ENCODE data around the gene ME1.

The ME1 gene

DNA sequence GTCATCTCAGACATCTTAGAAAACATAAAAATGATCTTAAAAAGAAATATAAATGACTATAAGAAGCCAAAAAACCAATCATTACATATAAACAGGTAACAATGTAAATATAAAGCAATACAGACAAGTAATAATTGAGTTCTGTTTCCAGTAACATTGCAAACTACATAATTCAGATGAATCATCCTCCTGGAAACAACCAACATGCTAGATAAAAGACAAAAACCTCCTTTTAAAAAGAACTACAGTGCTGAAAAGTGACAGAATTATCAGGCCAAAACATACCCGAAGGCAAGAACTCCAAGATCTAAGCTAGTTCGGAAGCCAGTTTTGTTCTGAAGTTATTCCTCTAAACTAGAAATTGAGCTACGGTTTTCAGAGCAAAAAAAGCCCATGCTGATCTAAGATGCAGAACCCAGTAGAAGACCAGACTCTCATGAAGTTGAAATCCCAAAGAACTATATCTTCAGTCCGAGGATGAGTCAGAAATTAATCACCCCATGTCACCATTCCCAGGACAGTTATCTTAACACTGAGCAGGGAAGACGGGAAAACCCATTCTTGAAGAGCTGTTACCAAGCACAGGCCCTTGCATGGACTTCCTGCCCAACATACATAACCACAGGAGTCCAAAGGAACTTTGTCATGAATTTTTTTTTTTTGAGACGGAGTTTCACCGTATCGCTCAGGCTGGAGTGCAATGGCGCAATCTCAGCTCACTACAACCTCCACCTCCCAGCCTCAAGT lies 247.6 kb downstream of the ME1 start:
- DNase-seq = no peak

DNA sequence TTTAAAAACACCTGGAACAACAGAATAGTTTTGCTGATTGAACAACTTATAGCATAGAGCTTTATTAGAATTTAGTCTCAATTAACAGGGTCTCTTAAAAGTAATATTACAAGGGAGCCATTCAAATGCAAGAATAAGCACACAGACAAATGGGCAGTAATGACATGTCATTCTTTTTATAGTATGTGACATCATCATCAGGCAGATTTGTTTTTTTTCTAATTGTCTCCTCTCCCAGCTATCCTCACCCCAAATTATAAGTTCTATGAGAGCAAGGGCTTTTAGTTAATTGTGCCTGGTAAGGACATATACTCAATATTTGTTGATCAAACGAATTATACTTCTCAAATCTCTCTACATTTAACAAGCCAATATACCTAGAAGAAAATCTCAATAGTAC lies 248.7 kb downstream of the ME1 start:
- DNase-seq = no peak

DNA sequence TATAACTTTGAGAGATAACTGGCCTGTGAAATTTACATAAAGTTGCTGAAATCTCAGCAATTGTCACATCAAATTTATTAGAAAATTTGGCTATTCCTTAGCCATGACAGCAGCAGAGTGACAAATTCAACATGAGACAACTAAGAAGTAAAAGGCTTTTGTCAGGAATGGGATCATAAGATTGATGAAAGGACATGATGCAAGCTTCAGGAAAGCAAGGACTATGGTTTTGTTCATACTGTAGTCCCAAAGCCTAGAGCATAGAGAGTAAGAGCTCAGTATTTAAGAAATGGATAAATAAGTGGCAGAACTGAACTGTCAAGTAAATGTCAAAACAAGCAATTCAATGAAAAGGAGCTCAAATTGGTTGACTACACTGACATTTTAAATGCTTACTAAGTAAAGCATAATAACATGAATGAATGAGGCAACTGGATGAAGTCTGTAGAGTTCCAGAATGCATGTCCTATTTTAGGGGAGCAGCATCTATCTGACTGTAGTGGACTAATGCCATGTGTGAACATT lies 250.4 kb downstream of the ME1 start:
- no peak for DNase-seq

DNA sequence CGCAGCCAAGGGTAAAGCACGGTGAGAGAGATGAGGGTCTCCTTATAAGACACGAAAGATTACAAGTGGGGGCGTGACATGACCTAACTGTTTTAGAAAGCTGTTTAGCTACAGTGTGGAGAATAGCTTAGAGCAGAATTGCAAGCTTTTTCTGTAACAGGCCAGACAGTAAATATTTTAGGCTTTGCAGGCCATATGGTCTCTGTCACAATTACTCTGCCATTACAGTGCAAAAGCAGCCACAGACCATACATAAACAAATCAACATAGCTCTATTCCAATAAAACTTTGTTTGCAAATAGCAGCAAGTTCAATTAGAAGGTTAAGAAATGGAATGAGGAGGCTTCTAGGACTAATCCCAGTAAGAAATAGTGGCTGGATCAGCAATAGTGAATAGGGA lies 254.6 kb downstream of the ME1 start:
- DNase-seq = no peak

DNA sequence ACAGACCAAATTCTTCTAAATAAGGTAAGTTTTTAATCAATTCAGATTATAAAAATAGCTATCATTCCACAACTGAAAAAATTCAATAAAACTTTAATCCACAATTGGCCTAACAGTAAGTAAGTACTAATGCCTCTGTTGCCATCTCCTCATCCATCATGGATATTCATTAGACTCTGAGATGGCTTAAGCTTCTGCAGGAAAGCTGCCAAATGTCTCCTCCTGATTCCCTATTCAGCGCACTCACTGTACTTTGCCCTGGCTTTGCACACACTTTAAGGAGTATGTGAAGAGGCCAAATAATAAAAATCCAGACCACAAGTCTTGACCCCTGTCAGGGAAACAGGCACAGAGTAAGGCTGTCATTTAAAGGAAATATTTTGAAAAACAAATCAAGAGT lies 261.3 kb downstream of the ME1 start:
- DNase-seq = no peak

DNA sequence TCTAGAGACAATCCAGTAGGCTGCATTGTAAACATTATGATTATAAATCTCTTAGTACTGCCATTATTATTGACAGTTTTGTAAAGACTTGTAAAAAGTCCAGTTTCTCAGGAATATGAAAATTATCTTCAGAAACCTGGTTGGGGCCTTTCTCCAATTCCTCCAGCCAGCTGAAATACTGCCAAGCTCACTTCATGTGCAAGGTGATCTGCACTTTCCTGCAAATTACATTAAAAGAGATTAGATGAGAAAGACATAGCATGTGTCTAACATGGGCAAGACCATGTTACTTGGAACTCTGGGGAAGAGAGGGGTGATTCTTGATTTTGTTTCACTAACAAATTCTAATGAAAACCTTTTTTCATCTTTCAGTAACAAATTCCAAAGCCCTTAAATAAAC lies 261.7 kb downstream of the ME1 start:
- DNase-seq = no peak

DNA sequence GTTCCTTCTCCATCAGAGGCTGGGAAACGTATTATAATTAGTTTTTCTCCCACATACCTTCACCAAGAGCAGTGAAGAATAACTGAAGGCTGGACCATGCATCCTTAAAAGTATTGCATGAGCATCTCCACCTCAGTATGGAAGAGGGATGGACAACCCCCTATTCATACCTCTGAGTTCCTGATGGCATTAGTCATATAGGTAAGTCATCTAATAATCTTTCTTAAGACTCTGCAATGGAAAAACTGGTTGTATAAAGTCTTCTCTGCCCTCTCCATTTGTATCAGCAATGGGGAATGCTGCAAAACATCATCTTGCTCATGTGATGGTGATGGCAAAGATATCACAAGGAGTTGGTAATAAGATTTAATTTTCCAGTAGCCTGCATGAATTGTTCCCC lies 262.3 kb downstream of the ME1 start:
- no peak for DNase-seq

DNA sequence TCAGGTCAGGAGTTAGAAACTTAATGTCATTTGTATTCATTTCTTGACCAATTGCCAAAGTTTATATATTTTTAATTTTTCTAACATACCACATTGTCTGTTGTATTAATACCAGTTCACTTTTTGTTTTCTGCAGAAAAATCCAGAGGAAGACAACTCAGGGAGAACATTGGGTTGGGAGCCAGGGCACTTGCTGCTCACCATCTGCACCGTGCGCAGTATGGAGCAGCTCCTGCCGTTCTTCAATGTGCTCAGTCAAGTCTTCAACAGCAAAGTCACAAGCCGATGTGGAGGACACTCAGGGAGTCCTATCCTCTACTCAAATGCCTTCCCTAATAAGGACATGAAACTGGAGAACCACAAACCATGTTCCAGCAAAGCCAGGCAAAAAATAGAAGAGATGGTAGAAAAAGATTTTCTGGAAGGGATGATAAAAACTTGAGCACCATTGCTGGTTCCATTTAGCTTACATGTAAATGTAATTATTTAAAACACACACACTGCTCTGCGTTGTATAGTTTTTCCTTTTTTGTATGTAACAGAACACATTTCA lies 263.0 kb downstream of the ME1 start:
- DNase-seq = no peak

Measured in COR-L47 (cell line).